IPS-NIHi7 (cell line): Measurements from ENCODE around the gene DNM1.

ENCODE experiments used
- DNase-seq: peaks from one replicate; pipeline ENCODE4 v3.0.0; 2012; ENCODE audit warnings: mixed read lengths; ENCODE audit errors: extremely low spot score

The DNM1 gene

GRCh38 chr9:128251732-128252100 lies 48.5 kb downstream of the DNM1 start:
- DNase-seq: no peak

- no peak for DNase-seq
Observed at GRCh38 chr9:128252317-128253139, 49.3 kb downstream of the DNM1 start.

- no peak for DNase-seq
Observed at GRCh38 chr9:128253140-128253990, 50.2 kb downstream of the DNM1 start.

GRCh38 chr9:128253991-128254346 lies 50.8 kb downstream of the DNM1 start:
- DNase-seq: no peak

- DNase-seq: no peak
Observed at GRCh38 chr9:128254362-128254761, 51.2 kb downstream of the DNM1 start.

- peak; percentile 92 for DNase-seq
Observed at GRCh38 chr9:128254855-128255759, 51.9 kb downstream of the DNM1 start.

- no peak for DNase-seq
Observed at GRCh38 chr9:128257086-128257825, 54.1 kb downstream of the DNM1 start.

- no peak for DNase-seq
Observed at GRCh38 chr9:128257907-128258306, 54.7 kb downstream of the DNM1 start.

GRCh38 chr9:128258326-128258725 lies 55.1 kb downstream of the DNM1 start:
- DNase-seq: no peak

- no peak for DNase-seq
Observed at GRCh38 chr9:128259156-128259555, 56.0 kb downstream of the DNM1 start.

- DNase-seq: no peak
Observed at GRCh38 chr9:128260340-128260739, 57.2 kb downstream of the DNM1 start.

- DNase-seq: no peak
Observed at GRCh38 chr9:128262687-128263086, 59.5 kb downstream of the DNM1 start.

- no peak for DNase-seq
Observed at GRCh38 chr9:128265348-128265847, 62.2 kb downstream of the DNM1 start.

GRCh38 chr9:128266868-128267590 lies 63.9 kb downstream of the DNM1 start:
- no peak for DNase-seq

GRCh38 chr9:128271112-128271511 lies 67.9 kb downstream of the DNM1 start:
- no peak for DNase-seq

GRCh38 chr9:128271512-128271911 lies 68.3 kb downstream of the DNM1 start:
- DNase-seq: no peak

- DNase-seq: no peak
Observed at GRCh38 chr9:128274245-128274644, 71.1 kb downstream of the DNM1 start.

GRCh38 chr9:128275198-128276007 lies 72.2 kb downstream of the DNM1 start, which contains the start of gene GOLGA2:
TSS of gene GOLGA2 (minus strand) at chr9:128276007. CDS start at chr9:128275976, 31 bp downstream.
- peak; percentile 76 for DNase-seq

- DNase-seq: peak; percentile 99
Observed at GRCh38 chr9:128276008-128276573, 72.9 kb downstream of the DNM1 start, which contains the start of gene SWI5. TSS of gene SWI5 (plus strand) at chr9:128276276.
